HG02678 (cell line): Measurements from ENCODE around the gene CACNA1G.

ENCODE experiments used
- ATAC-seq: cut with Tn5 transposase; IDR thresholded peaks from one replicate; pipeline ENCODE4 v1.9.1; 2021; ENCODE audit warnings: mild to moderate bottlenecking, moderate library complexity; ENCODE audit not compliant: unreplicated experiment

CACNA1G gene

GRCh38 chr17:50665838-50666237 lies 105.3 kb downstream of the CACNA1G start:
- no peak for ATAC-seq

- ATAC-seq: no peak
These were observed 105.8 kb downstream of the CACNA1G start for GRCh38 chr17:50666316-50666715.

GRCh38 chr17:50667259-50668024 lies 106.9 kb downstream of the CACNA1G start:
- no peak for ATAC-seq

- ATAC-seq: no peak
These were observed 107.7 kb downstream of the CACNA1G start for GRCh38 chr17:50668025-50668837.

- ATAC-seq: no peak
These were observed 108.5 kb downstream of the CACNA1G start for GRCh38 chr17:50668838-50669581.

- ATAC-seq: no peak
These were observed 111.6 kb downstream of the CACNA1G start for GRCh38 chr17:50672071-50672470.

- ATAC-seq: no peak
These were observed 112.5 kb downstream of the CACNA1G start for GRCh38 chr17:50672831-50673551.

GRCh38 chr17:50675190-50675589 lies 114.7 kb downstream of the CACNA1G start:
- no peak for ATAC-seq

GRCh38 chr17:50675627-50676026 lies 115.1 kb downstream of the CACNA1G start:
- no peak for ATAC-seq

- ATAC-seq: no peak
These were observed 115.8 kb downstream of the CACNA1G start for GRCh38 chr17:50676065-50676975.
